IMR-90 (cell line): ENCODE measurements around the gene CC2D2A. TPM values are rescaled to one million over a fixed set of nuclear protein-coding genes. Genes with fewer than 3 reads are reported as not detected.

ENCODE experiments used
- ATAC-seq: fragments of 200-7000 bp; cut with Tn5 transposase; 2 replicates; pipeline ENCODE4 v1.9.1; 2020; ENCODE audit warnings: low read depth, mild to moderate bottlenecking, moderate library complexity
- BruUV-seq: library from RNA; stranded (reverse); fragments of 400-500 nt; replicated peaks from 2 replicates; lab custom pipeline; 2021; lab: Mats Ljungman, UMichigan
- CTCF ChIA-PET: fragments of 300-600 bp; formaldehyde crosslinking; extraction: SDS; loops from one replicate; lab custom pipeline; 2021; ENCODE audit warnings: antibody characterized with exemption; lab: Yijun Ruan, JAX
- POLR2A ChIA-PET: fragments of 300-600 bp; sonication (Branson Sonifier 250); formaldehyde crosslinking; loops from one replicate; lab custom pipeline; 2022; ENCODE audit warnings: antibody characterized with exemption; ENCODE audit not compliant: unreplicated experiment; lab: Charles Lee
- DNase-seq: peaks from one replicate; pipeline ENCODE4 v3.0.0; 2013
- H2AFZ ChIP-seq: replicated peaks from 2 replicates; pipeline ENCODE3; 2013; ENCODE audit warnings: low read length, mild to moderate bottlenecking; ENCODE audit not compliant: poor library complexity
- H2AK5ac ChIP-seq: 2 replicates; pipeline ENCODE4 v1.6.1; 2013; ENCODE audit warnings: low read depth, low read length, inconsistent platforms
- H2AK9ac ChIP-seq: replicated peaks from 2 replicates; pipeline ENCODE3; 2013; ENCODE audit warnings: mild to moderate bottlenecking, low read depth, low read length, moderate library complexity; ENCODE audit not compliant: poor library complexity
- H2BK120ac ChIP-seq: 2 replicates; pipeline ENCODE4 v1.6.1; 2013; ENCODE audit warnings: low read depth, low read length, inconsistent platforms
- H2BK15ac ChIP-seq: 3 replicates; pipeline ENCODE4 v1.6.1; 2013; ENCODE audit warnings: low read depth, low read length, inconsistent platforms
- H2BK20ac ChIP-seq: 2 replicates; pipeline ENCODE4 v1.6.1; 2013; ENCODE audit warnings: low read depth, mild to moderate bottlenecking, inconsistent platforms, low read length, moderate library complexity
- H2BK5ac ChIP-seq: 2 replicates; pipeline ENCODE4 v1.6.1; 2013; ENCODE audit warnings: mild to moderate bottlenecking, low read depth, low read length, inconsistent platforms; ENCODE audit not compliant: poor library complexity, severe bottlenecking
- H3K14ac ChIP-seq: replicated peaks from 2 replicates; pipeline ENCODE4 v1.6.1; 2013; ENCODE audit warnings: low read depth, low read length, inconsistent platforms
- H3K18ac ChIP-seq: 2 replicates; pipeline ENCODE4 v1.6.1; 2013; ENCODE audit warnings: low read depth, low read length, control low read depth
- H3K23ac ChIP-seq: 2 replicates; pipeline ENCODE4 v1.6.1; 2013; ENCODE audit warnings: low read depth, low read length, inconsistent platforms
- H3K27ac ChIP-seq: 2 replicates; pipeline ENCODE4 v1.5.1; 2013; ENCODE audit warnings: mild to moderate bottlenecking, control low read depth, low read length; ENCODE audit not compliant: insufficient read depth
- H3K27me3 ChIP-seq: 2 replicates; pipeline ENCODE4 v1.6.1; 2013; ENCODE audit warnings: low read length; ENCODE audit not compliant: control insufficient read depth, insufficient read depth
- H3K36me3 ChIP-seq: 2 replicates; pipeline ENCODE4 v1.6.1; 2013; ENCODE audit warnings: low read length, mixed read lengths; ENCODE audit not compliant: control insufficient read depth, insufficient read depth
- H3K4ac ChIP-seq: 2 replicates; pipeline ENCODE4 v1.6.1; 2013; ENCODE audit warnings: low read depth, low read length, inconsistent platforms
- H3K4me1 ChIP-seq: 2 replicates; pipeline ENCODE4 v1.6.1; 2013; ENCODE audit warnings: low read length, mixed read lengths; ENCODE audit not compliant: control insufficient read depth, insufficient read depth
- H3K4me2 ChIP-seq: 2 replicates; pipeline ENCODE4 v1.6.1; 2013; ENCODE audit warnings: low read depth, mild to moderate bottlenecking, control low read depth, low read length, moderate library complexity
- H3K4me3 ChIP-seq: 2 replicates; pipeline ENCODE4 v1.5.1; 2013; ENCODE audit warnings: low read depth, mild to moderate bottlenecking, control low read depth, low read length, moderate library complexity; ENCODE audit not compliant: insufficient read depth
- H3K56ac ChIP-seq: 2 replicates; pipeline ENCODE4 v1.6.1; 2013; ENCODE audit warnings: low read length, inconsistent platforms; ENCODE audit not compliant: insufficient read depth; ENCODE audit errors: extremely low read depth
- H3K79me1 ChIP-seq, 2 experiments: 2 replicates each; pipeline ENCODE4 v1.6.1; 2013; ENCODE audit warnings: low read length in 2 of 2, inconsistent platforms in 1 of 2, low read depth in 1 of 2
- H3K9ac ChIP-seq: 2 replicates; pipeline ENCODE4 v1.6.1; 2013; ENCODE audit warnings: low read depth, low read length, control low read depth
- H3K9me1 ChIP-seq: 2 replicates; pipeline ENCODE4 v1.6.1; 2013; ENCODE audit warnings: low read length, inconsistent platforms; ENCODE audit not compliant: insufficient read depth
- H3K9me3 ChIP-seq: 2 replicates; pipeline ENCODE4 v1.6.1; 2013; ENCODE audit warnings: low read length; ENCODE audit not compliant: control insufficient read depth, insufficient read depth
- H4K20me1 ChIP-seq: 2 replicates; pipeline ENCODE4 v1.6.1; 2013; ENCODE audit warnings: low read length, inconsistent platforms; ENCODE audit not compliant: insufficient read depth
- H4K5ac ChIP-seq: 2 replicates; pipeline ENCODE4 v1.6.1; 2013; ENCODE audit warnings: mild to moderate bottlenecking, low read depth, low read length, control low read depth
- H4K8ac ChIP-seq, 2 experiments: 2 replicates each; pipeline ENCODE4 v1.6.1; 2013; ENCODE audit warnings: low read depth in 2 of 2, low read length in 2 of 2, control low read depth in 1 of 2, inconsistent platforms in 1 of 2
- H4K91ac ChIP-seq: 2 replicates; pipeline ENCODE4 v1.6.1; 2013; ENCODE audit warnings: low read depth, low read length, inconsistent platforms; ENCODE audit not compliant: insufficient read depth
- BHLHE40 ChIP-seq: fragments of 150-350 bp; IDR thresholded peaks from 2 replicates; pipeline ENCODE4 v1.6.1; 2016; ENCODE audit warnings: mild to moderate bottlenecking, low read depth, low read length
- CEBPB ChIP-seq: IDR thresholded peaks from 2 replicates; pipeline ENCODE4 v1.6.1; 2012; ENCODE audit warnings: low read depth, low read length, improper control_type of control experiment
- CHD1 ChIP-seq: IDR thresholded peaks from 2 replicates; pipeline ENCODE4 v1.6.1; 2012; ENCODE audit warnings: low read depth, low read length, improper control_type of control experiment
- FOS ChIP-seq: fragments of 150-350 bp; IDR thresholded peaks from 2 replicates; pipeline ENCODE4 v1.6.1; 2016; ENCODE audit warnings: low read depth, low read length
- MAFK ChIP-seq: IDR thresholded peaks from 2 replicates; pipeline ENCODE4 v1.6.1; 2012; ENCODE audit warnings: low read depth, low read length, improper control_type of control experiment
- MAZ ChIP-seq: IDR thresholded peaks from 2 replicates; pipeline ENCODE4 v1.6.1; 2012; ENCODE audit warnings: low read depth, mild to moderate bottlenecking, low read length, improper control_type of control experiment, moderate library complexity, borderline replicate concordance
- MXI1 ChIP-seq: IDR thresholded peaks from 2 replicates; pipeline ENCODE4 v1.6.1; 2012; ENCODE audit warnings: low read depth, mild to moderate bottlenecking, low read length, moderate library complexity, borderline replicate concordance
- NFE2L2 ChIP-seq: fragments of 150-350 bp; IDR thresholded peaks from 2 replicates; pipeline ENCODE4 v1.6.1; 2016; ENCODE audit warnings: low read depth, mild to moderate bottlenecking, low read length
- RAD21 ChIP-seq: IDR thresholded peaks from 2 replicates; pipeline ENCODE4 v1.6.1; 2012; ENCODE audit warnings: low read length, improper control_type of control experiment
- RFX5 ChIP-seq: IDR thresholded peaks from 2 replicates; pipeline ENCODE4 v1.8.0; 2012; ENCODE audit warnings: low read depth, mild to moderate bottlenecking, low read length, moderate library complexity
- WGBS, 2 experiments: methylation state at CpG; one replicate each; pipeline versions ENCODE4 v1.1.5 to v1.1.7; 2013; ENCODE audit warnings: missing lambda C conversion rate in 2 of 2; ENCODE audit not compliant: insufficient read length in 1 of 2; ENCODE audit errors: extremely low coverage in 2 of 2; 5-methylcytosine and 5-hydroxymethylcytosine counted together
- dilution Hi-C: fragments of 300-500 bp; cut with HindIII; formaldehyde crosslinking; loops from one replicate; pipeline ENCODE4 v1.14.3; 2018; ENCODE audit warnings: low sequenced_read_pairs; ENCODE audit not compliant: unreplicated experiment
- in situ Hi-C: fragments of 300-500 bp; cut with MboI; formaldehyde crosslinking; loops from 3 replicates; pipeline ENCODE4 v1.14.3; 2019; ENCODE audit warnings: low sequenced_read_pairs, inconsistent platforms, mixed read lengths
- intact Hi-C: fragments of 100-400 bp; cut with micrococcal nuclease; formaldehyde crosslinking; loops from 2 replicates; pipeline ENCODE4 v1.10.0; 2022
- polyA plus RNA-seq, 3 experiments: library from polyadenylated mRNA; depleted of rRNA; stranded (reverse); fragments of >200 nt; gene quantifications; 2 replicates each; pipeline ENCODE4 v1.2.3, GENCODE V29; 2012; ENCODE audit warnings: low replicate concordance in 1 of 3
- total RNA-seq: library from RNA; depleted of rRNA; stranded (reverse); fragments of >200 nt; gene quantifications from 2 replicates; pipeline ENCODE4 v1.2.3, GENCODE V29; 2012
- TF ChIP-seq, protein P1 (sequence below): conservative IDR thresholded peaks from 2 replicates; pipeline ENCODE4 v1.5.1; 2012; ENCODE audit warnings: mild to moderate bottlenecking, low read depth, low read length, improper control_type of control experiment
- TF ChIP-seq, protein P2 (sequence below): fragments of 150-350 bp; IDR thresholded peaks from 2 replicates; pipeline ENCODE4 v1.6.1; 2016; ENCODE audit warnings: low read depth, mild to moderate bottlenecking, low read length, moderate library complexity, borderline replicate concordance

Gene CC2D2A
- total and polyA plus RNA-seq, 2 of the 4 experiments (the other 2 are of a cell fraction): 20.8 to 26.3 TPM

DNA sequence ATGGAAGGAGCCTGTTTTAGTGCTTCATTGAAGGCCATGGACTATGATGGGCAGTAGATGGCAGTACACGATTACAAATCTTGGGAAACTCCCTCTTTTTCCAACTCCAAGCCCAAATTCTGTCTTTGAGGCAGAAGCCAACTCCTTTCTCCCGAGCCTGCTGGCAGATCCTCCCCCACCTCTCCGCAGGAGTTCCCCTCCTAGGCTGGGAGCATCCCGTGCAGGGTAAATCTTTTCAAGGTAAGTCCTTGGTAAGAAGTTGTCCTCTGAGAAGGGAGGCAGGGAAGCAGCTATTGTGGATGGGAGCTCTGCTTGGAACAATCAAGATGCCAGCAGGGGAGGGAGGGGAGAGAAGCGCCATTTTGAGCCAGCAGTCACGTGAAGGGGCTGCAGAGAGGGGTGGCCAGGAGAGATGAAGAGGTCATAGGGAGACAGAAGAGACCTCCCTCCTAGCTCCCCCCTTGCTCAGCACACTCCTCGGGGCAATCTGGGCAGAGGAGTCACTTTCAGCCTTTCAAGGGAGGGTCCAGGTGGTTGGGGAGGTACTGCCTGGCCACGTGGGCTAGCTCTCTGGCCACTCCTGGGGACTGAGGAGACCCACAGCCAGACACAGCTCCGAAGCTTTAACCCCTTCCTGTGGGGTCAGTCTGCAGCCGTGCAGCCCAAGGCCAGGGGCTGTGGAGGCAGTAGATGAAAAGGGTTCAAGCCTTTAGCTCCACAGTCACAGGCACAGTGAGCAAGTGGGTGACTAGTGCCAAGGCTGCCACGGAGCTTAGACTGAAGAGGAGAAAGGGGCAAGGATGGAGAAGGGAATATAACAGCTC, 9.6 kb downstream of the CC2D2A start:
- Histone ChIP-seq H4K8ac (peak overlapping the region; percentile 84 to 99), H2BK20ac (peak overlapping the region; percentile 89), H3K4me3 (peak overlapping the region; percentile 48), H3K9me3 (no peaks in the 10 kb centered on the region), H3K4me2 (peak overlapping the region; percentile 85), H3K27me3 (no peaks in the 10 kb centered on the region), H3K9ac (peak overlapping the region; percentile 82), H3K18ac (peak overlapping the region; percentile 87), H3K56ac (peak overlapping the region; percentile 95), H2AK9ac (peak overlapping the region; percentile 19), H3K27ac (peak overlapping the region; percentile 81), H3K23ac (peak overlapping the region; percentile 89), H3K14ac (peak overlapping the region; percentile 98), H3K79me1 (peaks cover 9 to 24% of the 10 kb centered on the region in 2 experiments; a peak in 3 of 4 replicates), H3K4ac (peak overlapping the region; percentile 99), H4K91ac (peak overlapping the region; percentile 98), H2BK5ac (peak overlapping the region; percentile 65), H4K5ac (peak overlapping the region; percentile 91), H3K36me3 (peaks cover 7% of the 10 kb centered on the region; the same call in 1 of the 2 replicates), H2BK120ac (peak overlapping the region; percentile 98), H2BK15ac (peak overlapping the region; percentile 55; the same call in 2 of the 3 replicates), H3K4me1 (peaks cover 9% of the 10 kb centered on the region), H2AK5ac (peak overlapping the region; percentile 19; the same call in 1 of the 2 replicates), H3K9me1 (no peaks in the 10 kb centered on the region), H2AFZ (peak overlapping the region; percentile 95), H4K20me1 (no peaks in the 10 kb centered on the region)
- in situ Hi-C loops (loop anchor here (10.0 to 25.0 kb wide), 4 partner anchors 326 to 733 kb away; no protein-coding TSS in a partner anchor), intact Hi-C loops (loop anchor here (1.0 to 10.0 kb wide), 7 partner anchors 171 to 746 kb away; partner anchors contain the start of gene TAPT1), dilution Hi-C loops (no loop called here)
- ATAC-seq (peak; percentile 87), DNase-seq (peak; percentile 89)
- CTCF ChIA-PET: interaction anchor here (0.6 to 1.8 kb wide), 10 partner anchors 9 to 477 kb away, joined by 3 to 10 read pairs (median 4); partner anchors contain the start of gene CC2D2A
- no TSS peak for BruUV-seq
- 0% methylated on average over 1 of the region's 11 CpGs; no CpG with 5 or more reads in 1 of the 2 experiments for WGBS, 2 experiments
- POLR2A ChIA-PET: interaction anchor here (0.5 to 1.1 kb wide), 2 partner anchors 9 to 158 kb away, joined by 3 to 8 read pairs; partner anchors contain the start of gene CC2D2A
- TF ChIP-seq, protein P1, sequence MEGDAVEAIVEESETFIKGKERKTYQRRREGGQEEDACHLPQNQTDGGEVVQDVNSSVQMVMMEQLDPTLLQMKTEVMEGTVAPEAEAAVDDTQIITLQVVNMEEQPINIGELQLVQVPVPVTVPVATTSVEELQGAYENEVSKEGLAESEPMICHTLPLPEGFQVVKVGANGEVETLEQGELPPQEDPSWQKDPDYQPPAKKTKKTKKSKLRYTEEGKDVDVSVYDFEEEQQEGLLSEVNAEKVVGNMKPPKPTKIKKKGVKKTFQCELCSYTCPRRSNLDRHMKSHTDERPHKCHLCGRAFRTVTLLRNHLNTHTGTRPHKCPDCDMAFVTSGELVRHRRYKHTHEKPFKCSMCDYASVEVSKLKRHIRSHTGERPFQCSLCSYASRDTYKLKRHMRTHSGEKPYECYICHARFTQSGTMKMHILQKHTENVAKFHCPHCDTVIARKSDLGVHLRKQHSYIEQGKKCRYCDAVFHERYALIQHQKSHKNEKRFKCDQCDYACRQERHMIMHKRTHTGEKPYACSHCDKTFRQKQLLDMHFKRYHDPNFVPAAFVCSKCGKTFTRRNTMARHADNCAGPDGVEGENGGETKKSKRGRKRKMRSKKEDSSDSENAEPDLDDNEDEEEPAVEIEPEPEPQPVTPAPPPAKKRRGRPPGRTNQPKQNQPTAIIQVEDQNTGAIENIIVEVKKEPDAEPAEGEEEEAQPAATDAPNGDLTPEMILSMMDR: peak; percentile 88
- TF ChIP-seq NFE2L2: no peak
- TF ChIP-seq, protein P2, sequence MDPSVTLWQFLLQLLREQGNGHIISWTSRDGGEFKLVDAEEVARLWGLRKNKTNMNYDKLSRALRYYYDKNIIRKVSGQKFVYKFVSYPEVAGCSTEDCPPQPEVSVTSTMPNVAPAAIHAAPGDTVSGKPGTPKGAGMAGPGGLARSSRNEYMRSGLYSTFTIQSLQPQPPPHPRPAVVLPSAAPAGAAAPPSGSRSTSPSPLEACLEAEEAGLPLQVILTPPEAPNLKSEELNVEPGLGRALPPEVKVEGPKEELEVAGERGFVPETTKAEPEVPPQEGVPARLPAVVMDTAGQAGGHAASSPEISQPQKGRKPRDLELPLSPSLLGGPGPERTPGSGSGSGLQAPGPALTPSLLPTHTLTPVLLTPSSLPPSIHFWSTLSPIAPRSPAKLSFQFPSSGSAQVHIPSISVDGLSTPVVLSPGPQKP: no peak
- no peak for TF ChIP-seq CEBPB
- no peak for TF ChIP-seq RFX5
- no peak; the same call in 1 of the 2 replicates for TF ChIP-seq CHD1
- no peak for TF ChIP-seq FOS
- peak; percentile 92 for TF ChIP-seq RAD21
- TF ChIP-seq MXI1: no peak; the same call in 1 of the 2 replicates
- TF ChIP-seq BHLHE40: peak; percentile 86
- no peak for TF ChIP-seq MAFK
- no peak for TF ChIP-seq MAZ
